Activated naive CD4-positive, alpha-beta T cell treated with anti-CD3 and anti-CD28 coated beads, Interleukin-2, amount 50 U/mL, for 24 hours (primary cell): ENCODE results near the gene AJM1.
"Not testable (repeated sequence)": the region's sequence is repeated elsewhere in the genome, so short reads cannot be mapped to it uniquely, and the experiment has no call there.

Source experiments
- H3K27ac Mint-ChIP-seq: one replicate; pipeline ENCODE4 v1.8.0; 2021; ENCODE audit warnings: mild to moderate bottlenecking, mixed read lengths
- H3K27me3 Mint-ChIP-seq: one replicate; pipeline ENCODE4 v1.8.0; 2021; ENCODE audit warnings: mixed read lengths
- H3K36me3 Mint-ChIP-seq: one replicate; pipeline ENCODE4 v1.8.0; 2021; ENCODE audit warnings: mixed read lengths
- H3K4me1 Mint-ChIP-seq: one replicate; pipeline ENCODE4 v1.8.0; 2021; ENCODE audit warnings: mixed read lengths
- H3K4me3 Mint-ChIP-seq: one replicate; pipeline ENCODE4 v1.8.0; 2021; ENCODE audit warnings: mild to moderate bottlenecking, mixed read lengths
- H3K9me3 Mint-ChIP-seq: one replicate; pipeline ENCODE4 v1.8.0; 2021; ENCODE audit warnings: mixed read lengths

AJM1 gene

DNA sequence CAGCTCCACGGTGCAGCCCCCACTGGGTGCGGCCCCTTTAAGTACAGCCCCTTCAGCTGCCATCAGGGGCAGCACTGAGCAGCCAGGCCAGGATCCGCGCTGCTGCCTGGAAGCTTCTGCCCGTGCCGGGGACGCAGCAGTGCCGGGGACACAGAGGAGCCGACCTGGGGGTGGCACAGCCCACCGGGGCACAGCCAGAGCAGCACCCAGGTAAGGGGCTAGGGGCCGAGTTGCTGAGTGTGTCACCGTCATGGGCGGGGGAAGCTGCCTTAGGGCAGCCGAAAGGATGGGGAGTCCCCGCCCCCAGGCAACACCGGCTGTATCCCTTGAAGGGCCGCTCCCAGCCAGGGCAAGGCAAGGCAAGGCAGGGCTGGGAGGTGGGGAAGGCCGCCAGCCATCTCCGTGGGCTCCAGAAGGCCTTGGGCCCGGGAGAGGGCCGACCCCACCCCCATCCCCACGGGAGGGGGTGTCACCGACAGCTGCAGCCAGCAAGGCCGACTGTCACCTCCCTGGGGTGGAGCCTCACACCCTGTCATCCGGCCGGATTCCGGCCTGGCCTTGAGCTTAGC lies at the start of gene AJM1:
TSS of gene AJM1 (plus strand) at position 99 of the 569 bp plus-strand sequence. CDS start 1,937 bp downstream, outside the sequence.
- H3K36me3 Mint-ChIP-seq, H3K4me1 Mint-ChIP-seq, H3K27me3 Mint-ChIP-seq, H3K27ac Mint-ChIP-seq, H3K9me3 Mint-ChIP-seq: not testable (repeated sequence)
- peak within 1 kb of the TSS; percentile 74 for H3K4me3 Mint-ChIP-seq

DNA sequence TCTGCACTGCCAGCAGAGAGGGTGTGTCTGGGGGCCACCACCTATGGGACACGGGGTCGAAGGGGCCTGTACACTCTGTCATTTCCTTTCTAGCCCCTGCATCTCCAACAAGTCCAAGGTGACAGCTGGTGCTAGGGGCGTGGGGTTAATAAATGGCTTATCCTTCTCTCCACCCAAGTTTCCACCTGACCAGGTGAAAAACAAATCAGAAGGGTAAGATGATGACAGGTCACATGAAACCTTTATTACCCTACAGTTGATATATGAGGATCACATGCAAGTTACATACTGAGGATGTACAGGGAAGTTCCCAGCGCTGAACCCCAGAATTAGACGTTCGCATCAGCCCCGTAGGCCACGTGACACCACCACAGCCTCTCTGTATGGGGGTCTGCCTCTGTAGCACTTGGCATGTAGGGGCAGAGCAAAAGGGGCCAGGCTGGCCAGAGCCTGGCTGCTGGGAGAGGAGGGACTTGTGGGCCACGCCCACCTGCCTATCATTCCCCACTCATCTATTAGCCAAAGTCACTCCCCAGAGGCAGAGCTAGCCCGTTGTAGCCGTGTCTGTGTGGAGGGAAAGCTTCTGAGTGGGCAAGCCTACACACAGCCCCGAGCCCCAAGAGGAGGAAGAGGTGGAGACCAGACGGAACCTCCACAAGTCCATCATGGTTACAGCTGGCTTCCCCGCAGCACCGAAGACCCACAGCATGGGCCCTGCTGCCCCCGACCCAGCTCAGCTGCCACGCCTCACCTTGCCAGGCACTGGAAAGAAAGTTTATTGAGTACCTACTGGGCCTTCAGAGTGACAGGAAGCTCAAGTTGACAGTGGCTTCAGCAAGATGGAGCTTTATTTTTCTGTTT lies 49.0 kb upstream of the AJM1 start:
- no peaks in the 10 kb centered on the region for H3K27me3 Mint-ChIP-seq
- H3K4me3 Mint-ChIP-seq, result peak overlapping the region; percentile 2
- H3K9me3 Mint-ChIP-seq, result no peaks in the 10 kb centered on the region
- H3K4me1 Mint-ChIP-seq, result peaks cover 17% of the 10 kb centered on the region
- peak overlapping the region; percentile 62 for H3K27ac Mint-ChIP-seq
- peaks cover 2% of the 10 kb centered on the region for H3K36me3 Mint-ChIP-seq

DNA sequence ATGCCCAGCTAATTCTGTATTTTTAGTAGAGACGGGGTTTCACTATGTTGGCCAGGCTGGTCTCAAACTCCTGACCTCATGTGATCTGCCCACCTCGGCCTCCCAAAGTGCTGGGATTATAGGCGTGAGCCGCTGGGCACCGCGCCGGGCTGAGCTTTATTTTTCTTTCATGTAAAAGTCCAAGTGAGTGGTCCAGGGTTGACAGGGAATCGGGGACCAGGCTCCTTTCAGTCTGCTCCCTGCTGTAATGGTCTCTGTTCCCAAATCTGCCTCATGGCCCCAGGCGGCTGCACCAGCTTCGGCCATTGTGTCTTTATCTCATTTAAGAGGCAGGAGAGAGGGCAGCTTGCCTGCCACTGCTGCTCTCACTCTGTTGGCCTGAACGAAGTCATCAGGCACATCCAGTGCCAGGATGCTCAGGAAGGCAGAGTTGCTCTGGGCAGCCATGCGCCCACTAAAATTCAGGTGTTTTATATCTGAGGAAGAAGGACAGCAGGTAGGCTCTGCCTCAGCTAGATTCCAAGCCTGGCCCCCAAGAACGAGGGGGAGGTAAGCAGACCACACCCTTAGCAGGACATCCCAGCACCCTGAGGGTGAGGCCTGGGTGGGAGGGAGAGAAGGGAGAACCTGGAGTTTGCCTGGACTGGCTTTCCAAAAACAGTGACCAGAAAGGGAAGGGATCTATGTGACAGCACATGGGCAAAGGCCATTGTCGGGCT lies 47.8 kb upstream of the AJM1 start:
- H3K9me3 Mint-ChIP-seq, result no peaks in the 10 kb centered on the region
- no peak overlapping the region for H3K4me3 Mint-ChIP-seq
- peaks cover 2% of the 10 kb centered on the region for H3K36me3 Mint-ChIP-seq
- no peaks in the 10 kb centered on the region for H3K27me3 Mint-ChIP-seq
- H3K27ac Mint-ChIP-seq, result no peak overlapping the region
- H3K4me1 Mint-ChIP-seq, result peaks cover 16% of the 10 kb centered on the region

DNA sequence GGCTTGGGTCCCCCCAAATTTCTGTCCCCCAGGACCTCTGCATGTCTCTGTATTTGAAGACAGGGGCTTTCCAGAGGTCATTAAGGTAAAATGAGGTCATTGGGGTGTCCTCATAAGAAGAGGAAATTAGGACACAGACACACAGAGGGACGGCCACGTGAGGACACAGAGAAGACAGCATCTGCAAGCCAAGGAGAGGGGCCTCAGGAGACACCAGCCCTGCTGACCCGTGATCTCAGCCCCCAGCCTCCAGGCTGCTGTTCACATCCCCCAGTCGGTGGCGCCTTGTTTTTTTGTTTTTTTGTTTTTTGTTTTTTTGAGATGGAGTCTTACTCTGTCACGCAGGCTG lies 47.3 kb upstream of the AJM1 start:
- Mint-ChIP-seq H3K4me1 (peaks cover 17% of the 10 kb centered on the region), H3K27ac (no peak overlapping the region), H3K4me3 (no peak overlapping the region), H3K9me3 (no peaks in the 10 kb centered on the region), H3K27me3 (no peaks in the 10 kb centered on the region), H3K36me3 (peaks cover 2% of the 10 kb centered on the region)

DNA sequence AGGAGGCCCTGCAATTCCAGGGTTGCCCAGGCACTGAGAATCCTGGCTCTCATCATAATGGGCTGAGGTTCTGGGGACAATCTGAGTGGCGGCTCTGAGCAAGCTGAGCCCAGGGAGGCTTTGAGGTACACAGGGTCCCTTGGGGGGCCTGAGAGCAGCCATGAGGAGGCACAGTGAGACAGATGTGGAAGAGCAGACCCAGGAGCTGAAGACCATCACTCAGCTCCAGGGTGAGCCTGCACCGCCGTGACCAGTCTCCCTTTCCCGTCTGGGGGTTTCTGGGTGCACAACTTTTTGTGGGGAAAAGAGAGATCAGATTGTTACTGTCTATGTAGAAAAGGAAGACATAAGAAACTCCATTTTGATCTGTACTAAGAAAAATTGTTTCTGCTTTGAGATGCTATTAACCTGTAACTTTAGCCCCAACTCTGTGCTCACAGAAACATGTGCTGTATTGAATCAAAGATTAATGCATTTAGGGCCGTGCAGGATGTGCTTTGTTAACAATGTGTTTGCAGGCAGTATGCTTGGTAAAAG lies 46.0 kb upstream of the AJM1 start, which contains the start of gene CCDC183:
TSS of gene CCDC183 (plus strand) at position 101 of the 537 bp plus-strand sequence. CDS start at position 161, 60 bp downstream.
- no peak within 1 kb of the TSS for H3K27ac Mint-ChIP-seq

DNA sequence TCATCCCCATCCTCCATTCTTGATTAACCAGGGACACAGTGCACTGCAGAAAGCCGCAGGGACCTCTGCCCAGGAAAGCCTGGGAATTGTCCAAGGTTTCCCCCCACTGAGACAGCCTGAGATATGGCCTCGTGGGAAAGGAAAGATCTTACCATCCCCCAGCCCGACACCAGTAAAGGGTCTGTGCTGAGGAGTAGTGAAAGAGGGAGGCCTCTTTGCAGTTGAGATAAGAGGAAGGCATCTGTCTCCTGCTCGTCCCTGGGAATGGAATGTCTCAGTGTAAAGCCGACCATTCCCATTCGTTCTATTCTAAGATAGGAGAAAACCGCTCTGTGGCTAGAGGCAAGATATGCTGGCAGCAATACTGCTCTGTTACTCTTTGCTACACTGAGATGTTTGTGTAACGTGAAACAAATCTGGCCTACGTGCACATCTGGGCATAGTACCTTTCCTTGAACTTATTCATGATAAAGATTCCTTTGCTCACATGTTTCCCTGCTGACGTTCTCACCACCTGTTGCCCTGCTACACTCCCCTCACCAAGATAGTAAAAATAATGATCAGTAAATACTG lies 45.4 kb upstream of the AJM1 start:
- H3K9me3 Mint-ChIP-seq, H3K27ac Mint-ChIP-seq, H3K27me3 Mint-ChIP-seq: not testable (repeated sequence)

More for the DNA sequence above, 46.0 kb upstream of the AJM1 start, which contains the start of gene CCDC183:
- Mint-ChIP-seq H3K4me1 (peaks cover 27% of the 10 kb centered on the region), H3K27me3 (no peaks in the 10 kb centered on the region), H3K4me3 (no peak within 1 kb of the TSS), H3K9me3 (no peaks in the 10 kb centered on the region), H3K36me3 (peaks cover 2% of the 10 kb centered on the region)

DNA sequence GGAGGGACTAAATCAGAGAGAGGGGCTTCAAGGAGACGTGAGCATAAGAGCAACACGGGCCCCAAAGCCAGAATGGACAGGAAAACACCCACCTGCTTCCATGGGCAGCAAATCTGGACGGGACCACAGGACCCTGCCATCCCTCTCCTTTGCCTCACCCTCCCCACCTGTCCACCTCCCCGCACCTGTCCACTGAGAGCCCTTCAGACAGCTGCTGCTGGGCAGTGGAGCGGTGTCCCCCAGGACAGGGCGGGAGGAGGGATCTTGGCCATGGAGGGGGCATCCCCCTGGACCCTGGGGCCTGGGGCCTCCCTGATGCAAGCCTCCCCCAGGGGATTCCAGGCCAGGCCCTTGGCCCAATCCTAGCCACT lies 43.6 kb upstream of the AJM1 start:
- Mint-ChIP-seq H3K27ac (no peak overlapping the region), H3K9me3 (no peaks in the 10 kb centered on the region), H3K4me1 (peaks cover 22% of the 10 kb centered on the region), H3K36me3 (no peaks in the 10 kb centered on the region), H3K4me3 (no peak overlapping the region), H3K27me3 (no peaks in the 10 kb centered on the region)

More for the DNA sequence above, 45.4 kb upstream of the AJM1 start:
- not testable (repeated sequence) for H3K4me3 Mint-ChIP-seq, H3K36me3 Mint-ChIP-seq
- H3K4me1 Mint-ChIP-seq, result peaks cover 28% of the 10 kb centered on the region

DNA sequence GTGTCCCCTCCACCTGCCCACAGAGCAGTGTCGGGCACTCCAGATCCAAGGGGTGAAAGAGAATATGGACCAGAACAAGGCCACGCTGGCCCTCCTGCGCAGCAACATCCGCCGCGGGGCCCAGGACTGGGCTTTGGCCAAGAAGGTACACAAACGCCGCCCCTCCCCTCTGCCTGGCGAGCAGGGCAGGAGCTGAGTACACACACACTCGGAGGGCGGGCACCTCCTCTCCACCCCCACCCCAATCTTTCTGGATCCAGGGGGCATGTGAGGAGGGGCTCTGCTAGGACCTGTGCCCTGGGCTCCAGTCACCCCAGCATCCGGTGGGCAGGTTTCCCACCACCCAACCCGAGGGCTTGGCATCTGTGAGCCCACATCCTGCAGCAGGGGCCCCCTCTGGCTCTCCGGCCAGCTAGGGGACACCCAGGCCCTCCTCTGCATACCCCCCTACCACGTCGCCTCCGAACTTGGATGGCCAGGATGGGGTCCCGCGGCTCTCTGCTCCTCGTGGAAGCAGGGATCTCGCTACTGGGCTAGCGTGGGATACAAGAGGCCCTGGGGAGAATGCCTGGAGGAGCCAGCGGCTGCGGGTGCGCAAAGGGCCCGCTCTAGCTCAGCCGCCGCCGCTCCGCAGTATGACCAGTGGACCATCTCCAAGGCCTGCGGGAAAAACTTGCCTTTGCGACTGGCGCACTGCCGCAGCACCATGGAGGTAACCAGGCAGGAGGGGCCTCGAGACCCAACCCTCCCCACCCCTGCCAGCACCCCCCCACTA lies 43.0 kb upstream of the AJM1 start:
- H3K36me3 Mint-ChIP-seq, result no peaks in the 10 kb centered on the region
- H3K4me3 Mint-ChIP-seq, result peak overlapping the region; percentile 60
- H3K27me3 Mint-ChIP-seq, result no peaks in the 10 kb centered on the region
- no peaks in the 10 kb centered on the region for H3K9me3 Mint-ChIP-seq
- peaks cover 22% of the 10 kb centered on the region for H3K4me1 Mint-ChIP-seq
- H3K27ac Mint-ChIP-seq, result no peak overlapping the region

DNA sequence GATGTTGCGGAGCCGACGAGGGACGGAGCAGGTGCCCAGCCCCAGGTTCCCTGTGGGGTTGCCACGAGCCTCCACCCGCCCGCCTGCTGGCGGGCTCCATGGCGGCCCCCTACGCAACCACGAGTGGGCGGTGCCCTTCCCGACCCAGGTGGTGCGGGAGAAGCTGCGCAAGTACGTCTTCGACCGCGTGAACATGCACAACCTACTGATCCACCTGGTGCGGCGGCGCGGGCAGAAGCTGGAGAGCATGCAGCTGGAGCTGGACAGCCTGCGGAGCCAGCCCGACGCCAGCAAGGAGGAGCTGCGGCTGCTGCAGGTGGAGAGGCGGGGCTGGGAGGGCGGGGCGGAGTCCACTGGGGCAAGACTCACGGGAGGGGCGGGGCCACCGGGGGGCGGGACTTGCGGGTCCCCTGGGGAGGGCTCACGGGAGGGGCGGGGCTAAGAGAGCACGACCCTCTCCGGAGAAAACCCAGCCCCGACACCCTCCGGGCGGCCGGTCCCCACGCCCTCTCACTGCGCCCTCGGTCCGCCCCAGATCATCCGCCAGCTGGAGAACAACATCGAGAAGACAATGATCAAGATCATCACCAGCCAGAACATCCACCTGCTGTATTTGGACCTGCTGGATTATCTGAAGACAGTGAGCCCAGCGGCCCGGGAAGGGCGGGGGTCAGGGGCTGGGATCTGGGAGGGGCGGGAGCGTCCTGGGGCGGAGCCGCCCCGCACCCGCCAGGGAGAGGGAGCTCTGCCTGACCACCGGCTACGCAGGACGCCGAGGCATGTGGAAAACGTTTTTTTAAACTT lies 42.2 kb upstream of the AJM1 start:
- Mint-ChIP-seq H3K4me3 (peak overlapping the region; percentile 86), H3K9me3 (no peaks in the 10 kb centered on the region), H3K27me3 (no peaks in the 10 kb centered on the region), H3K4me1 (peaks cover 22% of the 10 kb centered on the region), H3K27ac (no peak overlapping the region), H3K36me3 (no peaks in the 10 kb centered on the region)

DNA sequence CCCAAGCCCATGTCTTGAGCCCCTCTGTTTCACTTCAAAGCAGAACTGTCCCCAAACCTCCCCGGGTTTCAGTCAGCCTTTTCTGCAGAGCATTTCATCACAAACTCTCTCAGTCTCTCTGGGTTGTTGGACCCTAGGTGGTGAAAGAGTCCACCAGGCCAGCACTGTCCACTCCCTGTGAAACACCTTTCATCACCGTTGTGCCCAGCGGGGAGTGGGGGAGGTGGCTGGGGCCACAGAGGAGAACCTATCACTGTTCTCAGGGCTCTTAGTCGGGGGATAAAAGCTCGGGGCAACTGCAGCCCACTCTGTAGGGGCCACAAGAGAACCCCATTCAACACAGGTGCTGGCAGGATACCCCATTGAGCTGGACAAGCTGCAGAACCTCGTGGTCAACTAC lies 40.0 kb upstream of the AJM1 start:
- H3K27me3 Mint-ChIP-seq, result no peaks in the 10 kb centered on the region
- no peak overlapping the region for H3K27ac Mint-ChIP-seq
- no peaks in the 10 kb centered on the region for H3K9me3 Mint-ChIP-seq
- H3K4me3 Mint-ChIP-seq, result no peak overlapping the region
- H3K4me1 Mint-ChIP-seq, result peaks cover 27% of the 10 kb centered on the region
- H3K36me3 Mint-ChIP-seq, result no peaks in the 10 kb centered on the region

DNA sequence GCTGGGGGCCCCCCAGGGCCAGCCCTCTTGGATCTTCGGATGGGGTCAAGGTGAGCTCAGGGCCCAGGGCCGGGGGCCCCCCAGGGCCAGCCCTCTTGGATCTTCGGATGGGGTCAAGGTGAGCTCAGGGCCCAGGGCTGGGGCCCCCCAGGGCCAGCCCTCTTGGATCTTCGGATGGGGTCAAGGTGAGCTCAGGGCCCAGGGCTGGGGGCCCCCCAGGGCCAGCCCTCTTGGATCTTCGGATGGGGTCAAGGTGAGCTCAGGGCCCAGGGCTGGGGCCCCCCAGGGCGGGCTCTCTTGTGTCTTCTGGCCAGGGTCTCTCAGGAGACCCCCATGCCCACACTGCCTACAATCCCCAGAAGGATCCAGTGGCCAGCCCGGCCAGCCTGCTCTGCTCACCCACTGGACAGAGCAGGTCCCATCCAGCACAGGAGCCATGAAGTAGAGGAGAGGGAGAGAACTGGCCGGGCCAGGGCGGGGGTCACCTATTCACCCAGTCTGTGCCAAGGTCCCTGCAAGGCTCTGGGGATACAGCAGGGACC lies 39.2 kb upstream of the AJM1 start:
- H3K27ac Mint-ChIP-seq, H3K36me3 Mint-ChIP-seq, H3K9me3 Mint-ChIP-seq, H3K4me3 Mint-ChIP-seq, H3K27me3 Mint-ChIP-seq: not testable (repeated sequence)
- peaks cover 27% of the 10 kb centered on the region for H3K4me1 Mint-ChIP-seq

DNA sequence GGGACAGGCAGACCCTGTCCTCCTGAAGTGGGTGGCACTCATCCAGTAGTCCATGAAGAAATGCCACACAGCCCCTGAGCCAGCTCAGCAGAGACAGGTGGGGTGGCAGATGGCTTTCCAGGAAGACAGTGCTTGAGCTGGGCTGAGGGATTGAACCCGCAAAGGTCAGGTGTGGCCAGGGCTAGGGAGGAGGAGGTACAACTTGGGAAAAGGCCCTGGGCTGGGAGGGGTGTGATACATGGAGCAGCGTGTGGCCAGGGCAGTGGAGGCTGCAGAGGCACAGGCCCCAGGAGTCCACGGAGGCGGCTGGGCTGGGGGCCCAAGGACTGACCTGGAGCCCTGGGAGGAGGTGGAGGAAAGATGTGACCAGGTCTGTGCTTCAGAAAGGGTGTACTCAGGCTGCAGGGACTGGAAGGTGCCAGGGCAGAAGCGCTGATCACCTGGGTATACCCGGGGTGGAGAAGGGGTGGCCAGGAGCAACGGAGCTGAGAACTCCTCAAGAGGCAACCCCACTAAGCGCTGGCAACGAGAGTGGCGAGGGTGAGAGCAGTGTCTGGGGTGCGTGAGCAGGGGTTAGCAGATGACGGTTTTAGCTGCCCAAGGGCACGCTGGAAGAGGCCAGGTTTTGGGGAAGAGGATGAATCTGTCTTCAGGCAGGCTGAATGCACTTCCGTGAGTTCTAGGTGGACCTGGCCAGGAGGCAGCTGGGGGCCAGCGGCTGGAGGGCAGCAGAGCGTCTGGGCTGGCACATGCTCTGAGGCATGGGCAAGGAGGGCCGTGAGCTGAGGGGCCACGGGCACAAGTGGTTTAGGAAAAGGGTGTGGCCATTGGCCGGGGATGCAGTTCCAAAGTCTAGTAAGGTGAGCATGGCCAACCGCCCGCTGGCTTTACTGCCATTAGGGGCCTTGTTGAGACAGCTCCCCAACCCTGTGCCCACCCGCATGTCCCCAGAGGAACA lies 38.4 kb upstream of the AJM1 start:
- Mint-ChIP-seq H3K36me3 (no peaks in the 10 kb centered on the region), H3K4me1 (peaks cover 29% of the 10 kb centered on the region), H3K9me3 (no peaks in the 10 kb centered on the region), H3K27ac (no peak overlapping the region), H3K27me3 (no peaks in the 10 kb centered on the region), H3K4me3 (peak overlapping the region; percentile 7)

DNA sequence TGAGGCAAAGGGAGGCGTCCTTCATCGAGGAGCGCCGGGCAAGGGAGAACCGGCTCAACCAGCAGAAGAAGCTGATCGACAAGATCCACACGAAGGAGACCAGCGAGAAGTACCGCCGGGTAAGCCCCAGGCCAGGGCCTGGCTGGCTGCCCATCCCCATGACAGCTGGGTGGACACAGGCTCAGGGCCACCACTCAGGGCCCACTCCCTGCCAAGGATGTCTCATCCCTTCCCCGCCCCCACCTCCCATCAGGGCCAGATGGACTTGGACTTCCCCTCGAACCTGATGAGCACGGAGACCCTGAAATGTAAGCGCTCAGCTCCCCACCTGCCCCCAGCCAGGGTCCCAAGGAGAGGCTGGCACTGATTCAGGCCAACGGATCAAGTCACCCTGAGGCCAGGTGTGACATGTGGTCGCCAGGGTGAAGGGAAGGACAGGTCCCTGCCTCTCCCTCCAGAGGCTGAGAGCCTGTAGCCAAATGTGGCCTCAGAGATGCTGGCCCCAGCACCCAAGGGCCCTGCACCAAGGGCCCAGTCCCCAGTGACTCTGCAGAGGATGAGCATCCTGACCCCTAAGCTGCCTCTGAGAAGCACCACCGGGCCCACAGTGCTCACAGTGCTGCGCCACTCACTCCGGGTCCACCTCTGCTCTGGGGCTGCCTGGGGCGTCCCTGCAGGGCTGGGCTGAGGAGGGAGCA lies 37.6 kb upstream of the AJM1 start:
- no peak overlapping the region for H3K4me3 Mint-ChIP-seq
- H3K36me3 Mint-ChIP-seq, result peaks cover 2% of the 10 kb centered on the region
- no peaks in the 10 kb centered on the region for H3K9me3 Mint-ChIP-seq
- no peaks in the 10 kb centered on the region for H3K27me3 Mint-ChIP-seq
- H3K27ac Mint-ChIP-seq, result no peak overlapping the region
- peaks cover 37% of the 10 kb centered on the region for H3K4me1 Mint-ChIP-seq
